HepG2 (cell line): ENCODE data around the gene ETNK1. TPM values are rescaled to one million over a fixed set of nuclear protein-coding genes. Genes with fewer than 3 reads are reported as not detected.

Experiments used
- ARNTL ChIP-seq: sonication (generic); formaldehyde crosslinking; IDR thresholded peaks from 2 replicates; pipeline ENCODE4 v1.4.0; 2020; ENCODE audit warnings: mild to moderate bottlenecking, missing genetic modification reagents
- ATF7-NPFF ChIP-seq: sonication (generic); formaldehyde crosslinking; IDR thresholded peaks from 2 replicates; pipeline ENCODE4 v1.8.1; 2023; ENCODE audit warnings: mild to moderate bottlenecking, low read depth, missing genetic modification reagents, moderate library complexity
- CBFB ChIP-seq: sonication (generic); formaldehyde crosslinking; IDR thresholded peaks from 2 replicates; pipeline ENCODE4 v1.4.0; 2020; ENCODE audit warnings: missing genetic modification reagents
- CCDC6 ChIP-seq: sonication (generic); formaldehyde crosslinking; IDR thresholded peaks from 2 replicates; pipeline ENCODE4 v1.8.1; 2022; ENCODE audit warnings: mild to moderate bottlenecking, missing genetic modification reagents, moderate library complexity
- RAD21 ChIP-seq: fragments of 450-650 bp; formaldehyde crosslinking; IDR thresholded peaks from 2 replicates; pipeline ENCODE4 v1.5.0; 2020; ENCODE audit warnings: mild to moderate bottlenecking
- SOX13 ChIP-seq, 3 experiments: fragments of 450-650 bp in 1 of 3; sonication (generic) in 1 of 3; formaldehyde crosslinking in 1 of 3; IDR thresholded peaks in 2 of 3; conservative IDR thresholded peaks in 1 of 3; 2 replicates each; pipeline versions ENCODE4 v1.5.0 to v1.6.1; 2016 to 2020; ENCODE audit warnings: antibody characterized with exemption in 1 of 3, mild to moderate bottlenecking in 1 of 3, missing compliant biosample characterization in 1 of 3, missing genetic modification reagents in 1 of 3, moderate library complexity in 1 of 3
- XRCC5 ChIP-seq: fragments of 200-400 bp; formaldehyde crosslinking; optimal IDR thresholded peaks from 2 replicates; pipeline ENCODE3; 2017; ENCODE audit warnings: mild to moderate bottlenecking, low read length
- ZNF224 ChIP-seq: sonication (generic); formaldehyde crosslinking; IDR thresholded peaks from 2 replicates; pipeline ENCODE4 v1.5.0; 2020; ENCODE audit warnings: mild to moderate bottlenecking, missing genetic modification reagents
- ZNF296 ChIP-seq: sonication (generic); formaldehyde crosslinking; conservative IDR thresholded peaks from 2 replicates; pipeline ENCODE4 v1.5.0; 2020; ENCODE audit warnings: mild to moderate bottlenecking, missing genetic modification reagents
- polyA plus RNA-seq, 8 experiments: library from polyadenylated mRNA; depleted of rRNA in 3 of 8; stranded (reverse) in 7 of 8; unstranded in 1 of 8; fragments of >200 nt; fragmentation: Illumina TruSeq in 4 of 8; extraction: Trizol in 4 of 8; gene quantifications; 2 replicates each; pipeline versions ENCODE4 v1.2.1 to v1.2.3, GENCODE V29; 2011 to 2016; ENCODE audit warnings: low read depth in 4 of 8, missing spikeins in 1 of 8, mixed read lengths in 1 of 8; ENCODE audit not compliant: insufficient read depth in 1 of 8
- total RNA-seq, 5 experiments: library from RNA; depleted of rRNA; stranded (reverse); fragments of >200 nt; fragmentation: Illumina TruSeq; extraction: Trizol; gene quantifications; 2 replicates each; pipeline ENCODE4 v1.2.3, GENCODE V29; 2016; ENCODE audit warnings: low read depth in 1 of 5
- TF ChIP-seq, protein P1 (sequence below): sonication (generic); formaldehyde crosslinking; IDR thresholded peaks from one replicate; pipeline ENCODE4 v1.5.1; 2020; ENCODE audit warnings: mild to moderate bottlenecking, missing genetic modification reagents; ENCODE audit errors: not compliant biosample characterization
- TF ChIP-seq, protein P2 (sequence below): sonication (generic); formaldehyde crosslinking; IDR thresholded peaks from 2 replicates; pipeline ENCODE4 v1.8.1; 2023; ENCODE audit warnings: mild to moderate bottlenecking, inconsistent platforms, moderate library complexity, missing genetic modification reagents, borderline replicate concordance
- TF ChIP-seq, protein P3 (sequence below): sonication (generic); formaldehyde crosslinking; IDR thresholded peaks from 2 replicates; pipeline ENCODE4 v1.4.0; 2020; ENCODE audit warnings: missing genetic modification reagents, borderline replicate concordance
- TF ChIP-seq, protein P4 (sequence below): sonication (generic); formaldehyde crosslinking; IDR thresholded peaks from 2 replicates; pipeline ENCODE4 v1.4.0; 2020; ENCODE audit warnings: missing genetic modification reagents

The ETNK1 gene
- total and polyA plus RNA-seq, 2 of the 13 experiments (the other 11 are each of a cell fraction or from before 2014, with no cell fraction given) = 14.4 to 55.7 TPM

DNA sequence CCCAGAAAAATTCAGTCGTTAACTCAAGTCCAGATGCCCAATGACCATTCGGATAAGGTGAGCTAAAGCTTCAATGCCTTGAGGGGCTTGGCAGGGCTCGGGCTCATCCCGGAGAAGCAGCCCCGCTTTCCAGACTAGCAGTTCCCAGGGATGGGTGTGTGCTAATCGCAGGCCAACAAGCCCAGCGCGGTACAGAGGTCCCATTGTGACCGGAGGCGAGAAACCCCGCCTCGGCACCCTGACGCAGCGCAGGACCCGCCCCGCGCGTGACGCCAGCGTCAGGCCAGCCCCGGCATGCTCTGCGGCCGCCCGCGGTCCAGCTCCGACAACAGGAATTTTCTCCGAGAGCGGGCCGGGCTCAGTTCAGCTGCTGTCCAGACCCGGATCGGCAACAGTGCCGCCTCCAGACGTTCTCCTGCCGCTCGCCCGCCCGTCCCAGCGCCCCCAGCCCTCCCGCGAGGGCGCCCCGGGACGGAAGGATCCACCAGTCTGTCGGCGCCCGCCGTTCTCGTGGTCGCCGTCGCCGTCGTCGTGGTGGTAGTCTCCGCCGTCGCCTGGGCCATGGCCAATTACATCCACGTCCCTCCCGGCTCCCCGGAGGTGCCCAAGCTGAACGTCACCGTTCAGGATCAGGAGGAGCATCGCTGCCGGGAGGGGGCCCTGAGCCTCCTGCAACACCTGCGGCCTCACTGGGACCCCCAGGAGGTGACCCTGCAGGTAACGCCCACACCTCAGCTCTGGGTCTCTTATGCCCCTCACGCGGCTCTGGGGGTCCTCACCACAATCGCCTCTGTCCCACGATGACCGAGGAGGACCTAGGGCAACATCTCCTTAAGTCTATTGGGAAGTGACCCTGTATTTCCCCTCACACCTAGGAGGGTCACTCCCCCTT is at the start of gene ETNK1 (continued):
- TF ChIP-seq, protein P1, sequence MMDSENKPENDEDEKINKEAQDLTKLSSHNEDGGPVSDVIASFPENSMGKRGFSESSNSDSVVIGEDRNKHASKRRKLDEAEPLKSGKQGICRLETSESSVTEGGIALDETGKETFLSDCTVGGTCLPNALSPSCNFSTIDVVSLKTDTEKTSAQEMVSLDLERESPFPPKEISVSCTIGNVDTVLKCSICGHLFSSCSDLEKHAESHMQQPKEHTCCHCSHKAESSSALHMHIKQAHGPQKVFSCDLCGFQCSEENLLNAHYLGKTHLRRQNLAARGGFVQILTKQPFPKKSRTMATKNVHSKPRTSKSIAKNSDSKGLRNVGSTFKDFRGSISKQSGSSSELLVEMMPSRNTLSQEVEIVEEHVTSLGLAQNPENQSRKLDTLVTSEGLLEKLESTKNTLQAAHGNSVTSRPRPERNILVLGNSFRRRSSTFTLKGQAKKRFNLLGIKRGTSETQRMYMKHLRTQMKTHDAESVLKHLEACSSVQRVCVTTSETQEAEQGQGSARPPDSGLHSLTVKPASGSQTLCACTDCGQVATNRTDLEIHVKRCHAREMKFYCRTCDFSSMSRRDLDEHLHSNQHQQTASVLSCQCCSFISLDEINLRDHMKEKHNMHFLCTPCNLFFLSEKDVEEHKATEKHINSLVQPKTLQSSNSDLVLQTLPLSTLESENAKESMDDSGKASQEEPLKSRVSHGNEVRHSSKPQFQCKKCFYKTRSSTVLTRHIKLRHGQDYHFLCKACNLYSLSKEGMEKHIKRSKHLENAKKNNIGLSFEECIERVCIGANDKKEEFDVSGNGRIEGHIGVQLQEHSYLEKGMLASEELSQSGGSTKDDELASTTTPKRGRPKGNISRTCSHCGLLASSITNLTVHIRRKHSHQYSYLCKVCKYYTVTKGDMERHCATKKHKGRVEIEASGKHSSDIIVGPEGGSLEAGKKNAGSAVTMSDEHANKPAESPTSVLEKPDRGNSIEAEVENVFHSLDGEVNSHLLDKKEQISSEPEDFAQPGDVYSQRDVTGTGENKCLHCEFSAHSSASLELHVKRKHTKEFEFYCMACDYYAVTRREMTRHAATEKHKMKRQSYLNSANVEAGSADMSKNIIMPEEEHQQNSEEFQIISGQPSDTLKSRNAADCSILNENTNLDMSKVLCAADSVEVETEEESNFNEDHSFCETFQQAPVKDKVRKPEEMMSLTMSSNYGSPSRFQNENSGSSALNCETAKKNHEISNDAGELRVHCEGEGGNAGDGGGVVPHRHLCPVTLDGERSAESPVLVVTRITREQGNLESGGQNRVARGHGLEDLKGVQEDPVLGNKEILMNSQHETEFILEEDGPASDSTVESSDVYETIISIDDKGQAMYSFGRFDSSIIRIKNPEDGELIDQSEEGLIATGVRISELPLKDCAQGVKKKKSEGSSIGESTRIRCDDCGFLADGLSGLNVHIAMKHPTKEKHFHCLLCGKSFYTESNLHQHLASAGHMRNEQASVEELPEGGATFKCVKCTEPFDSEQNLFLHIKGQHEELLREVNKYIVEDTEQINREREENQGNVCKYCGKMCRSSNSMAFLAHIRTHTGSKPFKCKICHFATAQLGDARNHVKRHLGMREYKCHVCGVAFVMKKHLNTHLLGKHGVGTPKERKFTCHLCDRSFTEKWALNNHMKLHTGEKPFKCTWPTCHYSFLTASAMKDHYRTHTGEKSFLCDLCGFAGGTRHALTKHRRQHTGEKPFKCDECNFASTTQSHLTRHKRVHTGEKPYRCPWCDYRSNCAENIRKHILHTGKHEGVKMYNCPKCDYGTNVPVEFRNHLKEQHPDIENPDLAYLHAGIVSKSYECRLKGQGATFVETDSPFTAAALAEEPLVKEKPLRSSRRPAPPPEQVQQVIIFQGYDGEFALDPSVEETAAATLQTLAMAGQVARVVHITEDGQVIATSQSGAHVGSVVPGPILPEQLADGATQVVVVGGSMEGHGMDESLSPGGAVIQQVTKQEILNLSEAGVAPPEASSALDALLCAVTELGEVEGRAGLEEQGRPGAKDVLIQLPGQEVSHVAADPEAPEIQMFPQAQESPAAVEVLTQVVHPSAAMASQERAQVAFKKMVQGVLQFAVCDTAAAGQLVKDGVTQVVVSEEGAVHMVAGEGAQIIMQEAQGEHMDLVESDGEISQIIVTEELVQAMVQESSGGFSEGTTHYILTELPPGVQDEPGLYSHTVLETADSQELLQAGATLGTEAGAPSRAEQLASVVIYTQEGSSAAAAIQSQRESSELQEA (CRISPR knock-in tag) = peak; percentile 90
- peak; percentile 21 for TF ChIP-seq XRCC5
- TF ChIP-seq ARNTL (CRISPR knock-in tag) = peak; percentile 32; the same call in 1 of the 2 replicates
- no peak for TF ChIP-seq ZNF224 (CRISPR knock-in tag)
- TF ChIP-seq, protein P2, sequence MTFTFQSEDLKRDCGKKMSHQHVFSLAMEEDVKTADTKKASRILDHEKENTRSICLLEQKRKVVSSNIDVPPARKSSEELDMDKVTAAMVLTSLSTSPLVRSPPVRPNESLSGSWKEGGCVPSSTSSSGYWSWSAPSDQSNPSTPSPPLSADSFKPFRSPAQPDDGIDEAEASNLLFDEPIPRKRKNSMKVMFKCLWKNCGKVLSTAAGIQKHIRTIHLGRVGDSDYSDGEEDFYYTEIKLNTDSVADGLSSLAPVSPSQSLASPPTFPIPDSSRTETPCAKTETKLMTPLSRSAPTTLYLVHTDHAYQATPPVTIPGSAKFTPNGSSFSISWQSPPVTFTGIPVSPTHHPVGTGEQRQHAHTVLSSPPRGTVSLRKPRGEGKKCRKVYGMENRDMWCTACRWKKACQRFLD (CRISPR knock-in tag) = peak; percentile 87; the same call in 1 of the 2 replicates
- TF ChIP-seq SOX13 (IDR thresholded peaks at IDR 0.05) = no peak
- peak in 1 of 2 experiments; percentile 70; a peak in 2 of 4 replicates for TF ChIP-seq SOX13 (CRISPR knock-in tag; conservative IDR thresholded peaks at IDR 0.05 in 1 of 2, IDR thresholded peaks at IDR 0.05 in 1 of 2)
- no peak for TF ChIP-seq RAD21 (CRISPR knock-in tag)
- 0 out of 2 replicates have a peak, but pooled peaks have one; percentile 28 for TF ChIP-seq CBFB (CRISPR knock-in tag)
- TF ChIP-seq CCDC6 (CRISPR knock-in tag) = peak; percentile 73; the same call in 1 of the 2 replicates
- 0 out of 2 replicates have a peak, but pooled peaks have one; percentile 48 for TF ChIP-seq ATF7-NPFF (CRISPR knock-in tag)
- TF ChIP-seq, protein P3, sequence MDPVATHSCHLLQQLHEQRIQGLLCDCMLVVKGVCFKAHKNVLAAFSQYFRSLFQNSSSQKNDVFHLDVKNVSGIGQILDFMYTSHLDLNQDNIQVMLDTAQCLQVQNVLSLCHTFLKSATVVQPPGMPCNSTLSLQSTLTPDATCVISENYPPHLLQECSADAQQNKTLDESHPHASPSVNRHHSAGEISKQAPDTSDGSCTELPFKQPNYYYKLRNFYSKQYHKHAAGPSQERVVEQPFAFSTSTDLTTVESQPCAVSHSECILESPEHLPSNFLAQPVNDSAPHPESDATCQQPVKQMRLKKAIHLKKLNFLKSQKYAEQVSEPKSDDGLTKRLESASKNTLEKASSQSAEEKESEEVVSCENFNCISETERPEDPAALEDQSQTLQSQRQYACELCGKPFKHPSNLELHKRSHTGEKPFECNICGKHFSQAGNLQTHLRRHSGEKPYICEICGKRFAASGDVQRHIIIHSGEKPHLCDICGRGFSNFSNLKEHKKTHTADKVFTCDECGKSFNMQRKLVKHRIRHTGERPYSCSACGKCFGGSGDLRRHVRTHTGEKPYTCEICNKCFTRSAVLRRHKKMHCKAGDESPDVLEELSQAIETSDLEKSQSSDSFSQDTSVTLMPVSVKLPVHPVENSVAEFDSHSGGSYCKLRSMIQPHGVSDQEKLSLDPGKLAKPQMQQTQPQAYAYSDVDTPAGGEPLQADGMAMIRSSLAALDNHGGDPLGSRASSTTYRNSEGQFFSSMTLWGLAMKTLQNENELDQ (CRISPR knock-in tag) = 0 out of 2 replicates have a peak, but pooled peaks have one; percentile 11
- TF ChIP-seq, protein P4, sequence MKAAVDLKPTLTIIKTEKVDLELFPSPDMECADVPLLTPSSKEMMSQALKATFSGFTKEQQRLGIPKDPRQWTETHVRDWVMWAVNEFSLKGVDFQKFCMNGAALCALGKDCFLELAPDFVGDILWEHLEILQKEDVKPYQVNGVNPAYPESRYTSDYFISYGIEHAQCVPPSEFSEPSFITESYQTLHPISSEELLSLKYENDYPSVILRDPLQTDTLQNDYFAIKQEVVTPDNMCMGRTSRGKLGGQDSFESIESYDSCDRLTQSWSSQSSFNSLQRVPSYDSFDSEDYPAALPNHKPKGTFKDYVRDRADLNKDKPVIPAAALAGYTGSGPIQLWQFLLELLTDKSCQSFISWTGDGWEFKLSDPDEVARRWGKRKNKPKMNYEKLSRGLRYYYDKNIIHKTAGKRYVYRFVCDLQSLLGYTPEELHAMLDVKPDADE (CRISPR knock-in tag) = 0 out of 2 replicates have a peak, but pooled peaks have one; percentile 86
- TF ChIP-seq ZNF296 (CRISPR knock-in tag) = 0 out of 2 replicates have a peak, but pooled peaks have one; percentile 25
